Tibial nerve (tissue), 3 donors: ENCODE results near the gene NTRK2.

Source experiments
- CTCF ChIP-seq, 5 experiments: fragments of 200-600 bp in 3 of 5; fragments of 450-650 bp in 2 of 5; sonication (generic) in 3 of 5; IDR thresholded peaks; one replicate each; pipeline ENCODE4 v1.5.1; 2016 to 2019; ENCODE audit warnings: antibody characterized with exemption in 5 of 5, mild to moderate bottlenecking in 3 of 5, moderate library complexity in 2 of 5
- POLR2A ChIP-seq, 2 donors: fragments of 450-650 bp; IDR thresholded peaks; one replicate each; pipeline ENCODE4 v1.6.1; 2017; ENCODE audit warnings: antibody characterized with exemption in 2 of 2, mild to moderate bottlenecking in 2 of 2, moderate library complexity in 2 of 2

GRCh38 chr9:85040821-85041465 lies 371.4 kb downstream of the NTRK2 start:
- TF ChIP-seq CTCF (IDR thresholded peaks at IDR 0.05): no peak
- no peak for TF ChIP-seq POLR2A (IDR thresholded peaks at IDR 0.05)
